ENCODE results near the gene FCN3. TPM values are rescaled to one million over a fixed set of nuclear protein-coding genes. Genes with fewer than 3 reads are reported as not detected.

Gene FCN3
- total and polyA plus RNA-seq, 2 donors (not counting 1 experiment from before 2014, with no cell fraction given): not detected

DNA sequence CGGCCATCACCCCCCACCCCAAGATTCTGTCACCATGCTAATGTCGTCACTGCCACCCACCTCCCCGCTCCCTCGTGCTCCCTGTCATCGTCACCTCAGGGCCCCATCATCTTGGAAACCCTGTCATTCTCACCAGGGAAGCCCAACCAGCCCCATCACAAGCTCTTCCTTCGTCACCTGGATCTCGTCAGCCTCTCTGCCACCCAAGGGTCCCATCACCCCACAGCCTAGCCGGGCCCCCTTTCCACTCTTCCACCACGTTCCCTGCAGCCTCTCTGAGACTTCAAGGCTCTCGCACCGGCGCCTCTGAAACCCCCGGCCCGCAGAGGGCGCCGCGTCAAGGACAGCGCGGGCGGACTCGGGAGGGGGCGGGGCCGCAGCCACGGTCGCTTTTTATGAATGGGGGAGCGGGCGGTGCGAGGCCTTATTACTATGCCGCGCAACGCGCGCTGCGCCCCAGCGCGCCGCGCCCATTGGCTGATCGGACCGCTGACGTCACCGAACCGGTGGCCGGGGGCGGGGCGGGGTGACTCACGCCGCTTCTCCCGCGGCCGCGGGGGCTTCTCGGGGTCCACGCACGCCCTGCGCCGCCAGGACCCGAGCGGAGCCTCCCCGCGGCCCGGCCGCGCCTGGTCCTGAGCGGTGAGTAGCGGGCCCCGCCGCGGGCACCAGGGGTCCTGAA, 17.6 kb upstream of the FCN3 start, which contains the start of gene GPR3:
TSS of gene GPR3 (plus strand) at position 527 of the 682 bp plus-strand sequence. CDS start 1,177 bp downstream, outside the sequence.
- peaks cover 22% of the 10 kb centered on the region for H3K4me1 Mint-ChIP-seq
- TF ChIP-seq, protein P1, sequence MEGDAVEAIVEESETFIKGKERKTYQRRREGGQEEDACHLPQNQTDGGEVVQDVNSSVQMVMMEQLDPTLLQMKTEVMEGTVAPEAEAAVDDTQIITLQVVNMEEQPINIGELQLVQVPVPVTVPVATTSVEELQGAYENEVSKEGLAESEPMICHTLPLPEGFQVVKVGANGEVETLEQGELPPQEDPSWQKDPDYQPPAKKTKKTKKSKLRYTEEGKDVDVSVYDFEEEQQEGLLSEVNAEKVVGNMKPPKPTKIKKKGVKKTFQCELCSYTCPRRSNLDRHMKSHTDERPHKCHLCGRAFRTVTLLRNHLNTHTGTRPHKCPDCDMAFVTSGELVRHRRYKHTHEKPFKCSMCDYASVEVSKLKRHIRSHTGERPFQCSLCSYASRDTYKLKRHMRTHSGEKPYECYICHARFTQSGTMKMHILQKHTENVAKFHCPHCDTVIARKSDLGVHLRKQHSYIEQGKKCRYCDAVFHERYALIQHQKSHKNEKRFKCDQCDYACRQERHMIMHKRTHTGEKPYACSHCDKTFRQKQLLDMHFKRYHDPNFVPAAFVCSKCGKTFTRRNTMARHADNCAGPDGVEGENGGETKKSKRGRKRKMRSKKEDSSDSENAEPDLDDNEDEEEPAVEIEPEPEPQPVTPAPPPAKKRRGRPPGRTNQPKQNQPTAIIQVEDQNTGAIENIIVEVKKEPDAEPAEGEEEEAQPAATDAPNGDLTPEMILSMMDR (IDR thresholded peaks at IDR 0.05): peak; percentile 65
- no peak for TF ChIP-seq EZH2 (IDR thresholded peaks at IDR 0.05; ENCODE audit: borderline replicate concordance, insufficient read depth, low read depth, low read length, poor library complexity, severe bottlenecking)
- ChIA-PET POLR2A (no interaction called here), CTCF (interaction anchor here (1.0 to 9.4 kb wide), 13 partner anchors 11 to 277 kb away, joined by 3 to 297 read pairs (median 9); partner anchors contain the start of genes MAP3K6 and SYTL1)
- peak within 1 kb of the TSS in 1 of 2 donors; percentile 50 for H3K27ac ChIP-seq (ENCODE audit: low read length in 2 of 2)
- H3K9me3 ChIP-seq (ENCODE audit: control extremely low read depth in 1 of 3, control insufficient read depth in 2 of 3, insufficient read depth in 1 of 3, low read length in 2 of 3): no peaks in the 10 kb centered on the region
- H4K20me1 ChIP-seq (ENCODE audit: control insufficient read depth, insufficient read depth, low read length, poor library complexity, severe bottlenecking): no peaks in the 10 kb centered on the region
- H2AFZ ChIP-seq (ENCODE audit: insufficient read depth, low read depth, low read length, poor library complexity, severe bottlenecking): peak within 1 kb of the TSS; percentile 75
- ATAC-seq (ENCODE audit: low read depth) (peak; percentile 91), DNase-seq (peak; percentile 96)
- H3K27me3 ChIP-seq (replicated peaks in 1 of 4; ENCODE audit: control extremely low read depth in 1 of 4, control insufficient read depth in 3 of 4, insufficient read depth in 4 of 4, low read length in 3 of 4): no peaks in the 10 kb centered on the region
- 1% methylated on average over 67 of the region's 69 CpGs for WGBS (ENCODE audit: insufficient coverage)
- H3K36me3 ChIP-seq (replicated peaks in 1 of 2; ENCODE audit: control extremely low read depth in 1 of 2, control insufficient read depth in 1 of 2, extremely low read depth in 1 of 2, insufficient read depth in 2 of 2, low read length in 1 of 2): no peaks in the 10 kb centered on the region
- H3K27ac Mint-ChIP-seq: peak within 1 kb of the TSS; percentile 67
- H3K79me2 ChIP-seq (ENCODE audit: control insufficient read depth, insufficient read depth, low read length): no peaks in the 10 kb centered on the region
- peaks cover 12 to 24% of the 10 kb centered on the region in 2 donors for H3K4me1 ChIP-seq (ENCODE audit: control insufficient read depth in 2 of 2, insufficient read depth in 2 of 2, low read length in 2 of 2)
- peak within 1 kb of the TSS; percentile 96 for H3K4me2 ChIP-seq (replicated peaks; ENCODE audit: low read depth, low read length, poor library complexity, severe bottlenecking)
- no peaks in the 10 kb centered on the region for H3K9me3 Mint-ChIP-seq (ENCODE audit: insufficient read depth)
- H3K4me3 ChIP-seq (ENCODE audit: control extremely low read depth in 1 of 5, extremely low read depth in 1 of 5, insufficient read depth in 1 of 5, low read depth in 2 of 5, low read length in 4 of 5): peak within 1 kb of the TSS in 4 of 5 experiments; percentile 34 to 60 (median 56)
- intact Hi-C loops (cut with micrococcal nuclease): loop anchor here (1.0 to 10.0 kb wide), 4 partner anchors 157 to 293 kb away; partner anchors contain the start of genes AHDC1 and WDTC1
- H3K4me3 Mint-ChIP-seq: peak within 1 kb of the TSS; percentile 81
- H3K27me3 Mint-ChIP-seq: peaks cover 3% of the 10 kb centered on the region
- H3K9ac ChIP-seq (ENCODE audit: low read length): peak within 1 kb of the TSS; percentile 68
